IMR-90 (cell line): ENCODE measurements around the gene SMIM44. TPM values are rescaled to one million over a fixed set of nuclear protein-coding genes. Genes with fewer than 3 reads are reported as not detected.

ENCODE experiments used
- ATAC-seq: fragments of 200-7000 bp; cut with Tn5 transposase; 2 replicates; pipeline ENCODE4 v1.9.1; 2020; ENCODE audit warnings: low read depth, mild to moderate bottlenecking, moderate library complexity
- BruUV-seq: library from RNA; stranded (reverse); fragments of 400-500 nt; replicated peaks from 2 replicates; lab custom pipeline; 2021; lab: Mats Ljungman, UMichigan
- CTCF ChIA-PET: fragments of 300-600 bp; formaldehyde crosslinking; extraction: SDS; loops from one replicate; lab custom pipeline; 2021; ENCODE audit warnings: antibody characterized with exemption; lab: Yijun Ruan, JAX
- POLR2A ChIA-PET: fragments of 300-600 bp; sonication (Branson Sonifier 250); formaldehyde crosslinking; loops from one replicate; lab custom pipeline; 2022; ENCODE audit warnings: antibody characterized with exemption; ENCODE audit not compliant: unreplicated experiment; lab: Charles Lee
- DNase-seq: peaks from one replicate; pipeline ENCODE4 v3.0.0; 2013
- H2AFZ ChIP-seq: replicated peaks from 2 replicates; pipeline ENCODE3; 2013; ENCODE audit warnings: low read length, mild to moderate bottlenecking; ENCODE audit not compliant: poor library complexity
- H2AK5ac ChIP-seq: 2 replicates; pipeline ENCODE4 v1.6.1; 2013; ENCODE audit warnings: low read depth, low read length, inconsistent platforms
- H2AK9ac ChIP-seq: replicated peaks from 2 replicates; pipeline ENCODE3; 2013; ENCODE audit warnings: mild to moderate bottlenecking, low read depth, low read length, moderate library complexity; ENCODE audit not compliant: poor library complexity
- H2BK120ac ChIP-seq: 2 replicates; pipeline ENCODE4 v1.6.1; 2013; ENCODE audit warnings: low read depth, low read length, inconsistent platforms
- H2BK15ac ChIP-seq: 3 replicates; pipeline ENCODE4 v1.6.1; 2013; ENCODE audit warnings: low read depth, low read length, inconsistent platforms
- H2BK20ac ChIP-seq: 2 replicates; pipeline ENCODE4 v1.6.1; 2013; ENCODE audit warnings: low read depth, mild to moderate bottlenecking, inconsistent platforms, low read length, moderate library complexity
- H2BK5ac ChIP-seq: 2 replicates; pipeline ENCODE4 v1.6.1; 2013; ENCODE audit warnings: mild to moderate bottlenecking, low read depth, low read length, inconsistent platforms; ENCODE audit not compliant: poor library complexity, severe bottlenecking
- H3K14ac ChIP-seq: replicated peaks from 2 replicates; pipeline ENCODE4 v1.6.1; 2013; ENCODE audit warnings: low read depth, low read length, inconsistent platforms
- H3K18ac ChIP-seq: 2 replicates; pipeline ENCODE4 v1.6.1; 2013; ENCODE audit warnings: low read depth, low read length, control low read depth
- H3K23ac ChIP-seq: 2 replicates; pipeline ENCODE4 v1.6.1; 2013; ENCODE audit warnings: low read depth, low read length, inconsistent platforms
- H3K27ac ChIP-seq: 2 replicates; pipeline ENCODE4 v1.5.1; 2013; ENCODE audit warnings: mild to moderate bottlenecking, control low read depth, low read length; ENCODE audit not compliant: insufficient read depth
- H3K27me3 ChIP-seq: 2 replicates; pipeline ENCODE4 v1.6.1; 2013; ENCODE audit warnings: low read length; ENCODE audit not compliant: control insufficient read depth, insufficient read depth
- H3K36me3 ChIP-seq: 2 replicates; pipeline ENCODE4 v1.6.1; 2013; ENCODE audit warnings: low read length, mixed read lengths; ENCODE audit not compliant: control insufficient read depth, insufficient read depth
- H3K4ac ChIP-seq: 2 replicates; pipeline ENCODE4 v1.6.1; 2013; ENCODE audit warnings: low read depth, low read length, inconsistent platforms
- H3K4me1 ChIP-seq: 2 replicates; pipeline ENCODE4 v1.6.1; 2013; ENCODE audit warnings: low read length, mixed read lengths; ENCODE audit not compliant: control insufficient read depth, insufficient read depth
- H3K4me2 ChIP-seq: 2 replicates; pipeline ENCODE4 v1.6.1; 2013; ENCODE audit warnings: low read depth, mild to moderate bottlenecking, control low read depth, low read length, moderate library complexity
- H3K4me3 ChIP-seq: 2 replicates; pipeline ENCODE4 v1.5.1; 2013; ENCODE audit warnings: low read depth, mild to moderate bottlenecking, control low read depth, low read length, moderate library complexity; ENCODE audit not compliant: insufficient read depth
- H3K56ac ChIP-seq: 2 replicates; pipeline ENCODE4 v1.6.1; 2013; ENCODE audit warnings: low read length, inconsistent platforms; ENCODE audit not compliant: insufficient read depth; ENCODE audit errors: extremely low read depth
- H3K79me1 ChIP-seq, 2 experiments: 2 replicates each; pipeline ENCODE4 v1.6.1; 2013; ENCODE audit warnings: low read length in 2 of 2, inconsistent platforms in 1 of 2, low read depth in 1 of 2
- H3K9ac ChIP-seq: 2 replicates; pipeline ENCODE4 v1.6.1; 2013; ENCODE audit warnings: low read depth, low read length, control low read depth
- H3K9me1 ChIP-seq: 2 replicates; pipeline ENCODE4 v1.6.1; 2013; ENCODE audit warnings: low read length, inconsistent platforms; ENCODE audit not compliant: insufficient read depth
- H3K9me3 ChIP-seq: 2 replicates; pipeline ENCODE4 v1.6.1; 2013; ENCODE audit warnings: low read length; ENCODE audit not compliant: control insufficient read depth, insufficient read depth
- H4K20me1 ChIP-seq: 2 replicates; pipeline ENCODE4 v1.6.1; 2013; ENCODE audit warnings: low read length, inconsistent platforms; ENCODE audit not compliant: insufficient read depth
- H4K5ac ChIP-seq: 2 replicates; pipeline ENCODE4 v1.6.1; 2013; ENCODE audit warnings: mild to moderate bottlenecking, low read depth, low read length, control low read depth
- H4K8ac ChIP-seq, 2 experiments: 2 replicates each; pipeline ENCODE4 v1.6.1; 2013; ENCODE audit warnings: low read depth in 2 of 2, low read length in 2 of 2, control low read depth in 1 of 2, inconsistent platforms in 1 of 2
- H4K91ac ChIP-seq: 2 replicates; pipeline ENCODE4 v1.6.1; 2013; ENCODE audit warnings: low read depth, low read length, inconsistent platforms; ENCODE audit not compliant: insufficient read depth
- CHD1 ChIP-seq: IDR thresholded peaks from 2 replicates; pipeline ENCODE4 v1.6.1; 2012; ENCODE audit warnings: low read depth, low read length, improper control_type of control experiment
- ELK1 ChIP-seq: fragments of 150-350 bp; IDR thresholded peaks from 2 replicates; pipeline ENCODE4 v1.6.1; 2016; ENCODE audit warnings: low read depth, mild to moderate bottlenecking, low read length, moderate library complexity, borderline replicate concordance
- POLR2A ChIP-seq: IDR thresholded peaks from 2 replicates; pipeline ENCODE4 v1.6.1; 2012; ENCODE audit warnings: mild to moderate bottlenecking, low read depth, low read length
- RAD21 ChIP-seq: IDR thresholded peaks from 2 replicates; pipeline ENCODE4 v1.6.1; 2012; ENCODE audit warnings: low read length, improper control_type of control experiment
- WGBS, 2 experiments: methylation state at CpG; one replicate each; pipeline versions ENCODE4 v1.1.5 to v1.1.7; 2013; ENCODE audit warnings: missing lambda C conversion rate in 2 of 2; ENCODE audit not compliant: insufficient read length in 1 of 2; ENCODE audit errors: extremely low coverage in 2 of 2; 5-methylcytosine and 5-hydroxymethylcytosine counted together
- dilution Hi-C: fragments of 300-500 bp; cut with HindIII; formaldehyde crosslinking; loops from one replicate; pipeline ENCODE4 v1.14.3; 2018; ENCODE audit warnings: low sequenced_read_pairs; ENCODE audit not compliant: unreplicated experiment
- in situ Hi-C: fragments of 300-500 bp; cut with MboI; formaldehyde crosslinking; loops from 3 replicates; pipeline ENCODE4 v1.14.3; 2019; ENCODE audit warnings: low sequenced_read_pairs, inconsistent platforms, mixed read lengths
- intact Hi-C: fragments of 100-400 bp; cut with micrococcal nuclease; formaldehyde crosslinking; loops from 2 replicates; pipeline ENCODE4 v1.10.0; 2022
- polyA plus RNA-seq, 3 experiments: library from polyadenylated mRNA; depleted of rRNA; stranded (reverse); fragments of >200 nt; gene quantifications; 2 replicates each; pipeline ENCODE4 v1.2.3, GENCODE V29; 2012; ENCODE audit warnings: low replicate concordance in 1 of 3
- total RNA-seq: library from RNA; depleted of rRNA; stranded (reverse); fragments of >200 nt; gene quantifications from 2 replicates; pipeline ENCODE4 v1.2.3, GENCODE V29; 2012

The SMIM44 gene
- total and polyA plus RNA-seq, 2 of the 4 experiments (the other 2 are of a cell fraction) = not detected

DNA sequence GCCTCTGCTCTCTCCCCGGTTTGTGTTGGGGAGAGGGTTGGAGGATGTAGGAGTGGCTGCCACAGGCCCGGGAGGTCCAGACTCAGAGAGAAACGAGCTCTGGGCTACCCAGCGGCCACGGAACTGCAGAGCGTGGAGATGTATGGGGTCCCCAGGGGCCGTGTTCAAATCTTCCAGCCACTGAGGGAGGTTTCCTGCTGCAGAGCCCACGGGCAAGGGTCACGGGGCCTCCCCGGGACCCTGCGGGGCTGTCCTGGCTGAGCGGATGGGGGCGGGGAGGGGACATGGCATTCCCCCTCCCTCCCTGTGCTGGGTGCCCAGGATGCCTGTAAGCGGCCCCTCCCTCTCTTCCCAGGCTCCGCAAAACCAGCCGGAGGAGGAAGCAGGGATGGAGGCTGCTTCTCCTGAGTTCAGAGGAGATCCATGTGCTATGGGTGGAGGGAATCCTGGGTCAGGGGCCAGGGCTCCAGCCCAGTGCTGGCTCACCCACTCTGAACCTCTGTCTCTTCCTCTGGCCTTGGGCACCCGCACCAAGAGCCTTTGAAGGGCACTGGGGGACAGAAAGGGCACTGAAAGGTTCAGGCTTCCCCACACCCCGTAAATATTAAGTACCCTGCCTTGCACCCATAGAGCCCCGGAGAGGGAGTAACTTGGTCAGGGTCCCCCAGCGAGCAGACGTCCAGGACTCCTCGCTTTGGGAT lies 25.6 kb downstream of the SMIM44 start:
- no peak overlapping the region for H3K18ac ChIP-seq
- peak overlapping the region; percentile 3 for H2AFZ ChIP-seq
- H3K36me3 ChIP-seq = peaks cover 51% of the 10 kb centered on the region
- peaks cover 29% of the 10 kb centered on the region for H3K4me1 ChIP-seq
- H3K56ac ChIP-seq = no peak overlapping the region
- no peaks in the 10 kb centered on the region for H3K9me3 ChIP-seq
- H4K5ac ChIP-seq = no peak overlapping the region
- H4K8ac ChIP-seq = peak overlapping the region in 1 of 2 experiments; percentile 40; a peak in 2 of 4 replicates
- H2AK5ac ChIP-seq = 0 out of 2 replicates have a peak overlapping the region, but pooled peaks have one; percentile 20
- 0 out of 2 replicates have a peak overlapping the region, but pooled peaks have one; percentile 21 for H3K14ac ChIP-seq
- H3K4me3 ChIP-seq = no peak overlapping the region
- H2BK15ac ChIP-seq = no peak overlapping the region
- BruUV-seq = no TSS peak
- ATAC-seq = no peak
- H2AK9ac ChIP-seq = peak overlapping the region; percentile 66
- peaks cover 52% of the 10 kb centered on the region for H4K20me1 ChIP-seq
- no peak overlapping the region for H3K4me2 ChIP-seq
- H3K27ac ChIP-seq = peak overlapping the region; percentile 22
- peak overlapping the region; percentile 26; the same call in 1 of the 2 replicates for H2BK120ac ChIP-seq
- H4K91ac ChIP-seq = no peak overlapping the region
- peak overlapping the region; percentile 47; the same call in 1 of the 2 replicates for H2BK20ac ChIP-seq
- H3K23ac ChIP-seq = no peak overlapping the region
- peak overlapping the region; percentile 43 for H2BK5ac ChIP-seq
- H3K79me1 ChIP-seq = peaks cover 42 to 83% of the 10 kb centered on the region in 2 experiments
- intact Hi-C loops = no loop called here
- DNase-seq = no peak
- peaks cover 8% of the 10 kb centered on the region for H3K9me1 ChIP-seq
- dilution Hi-C loops = no loop called here
- 20% methylated on average over 3 of the region's 22 CpGs; no CpG with 5 or more reads in 1 of the 2 experiments for WGBS, 2 experiments
- ChIA-PET POLR2A (no interaction called here), CTCF (no interaction called here)
- H3K27me3 ChIP-seq = no peaks in the 10 kb centered on the region
- no peak overlapping the region; the same call in 1 of the 2 replicates for H3K9ac ChIP-seq
- peak overlapping the region; percentile 79; the same call in 1 of the 2 replicates for H3K4ac ChIP-seq
- TF ChIP-seq ELK1 = no peak
- no peak for TF ChIP-seq POLR2A
- TF ChIP-seq CHD1 = no peak
- TF ChIP-seq RAD21 = no peak
- in situ Hi-C loops = no loop called here
